Testis (tissue), 2 donors: Measurements from ENCODE around the gene PIP5K1B.

Source experiments
- CTCF ChIP-seq, 3 experiments: fragments of 450-650 bp in 2 of 3; fragments of 200-600 bp in 1 of 3; sonication (generic) in 1 of 3; IDR thresholded peaks; one replicate each; pipeline ENCODE4 v1.5.1; 2016 to 2019; ENCODE audit warnings: antibody characterized with exemption in 3 of 3, mild to moderate bottlenecking in 2 of 3, moderate library complexity in 1 of 3
- POLR2A ChIP-seq: fragments of 450-650 bp; IDR thresholded peaks from one replicate; pipeline ENCODE4 v1.6.1; 2017; ENCODE audit warnings: antibody characterized with exemption, mild to moderate bottlenecking, moderate library complexity

GRCh38 chr9:68710111-68710471, 5.1 kb downstream of the PIP5K1B start:
- TF ChIP-seq CTCF (IDR thresholded peaks at IDR 0.05) (no peak), POLR2A (no peak)
